HepG2 (cell line): Measurements from ENCODE around the gene FAM110A. TPM values are rescaled to one million over a fixed set of nuclear protein-coding genes. Genes with fewer than 3 reads are reported as not detected.

Experiments used
- ATAC-seq: fragments of 200-7000 bp; cut with Tn5 transposase; 3 replicates; pipeline ENCODE4 v1.9.1; 2020; ENCODE audit warnings: mild to moderate bottlenecking, moderate library complexity
- BruUV-seq: library from RNA; stranded (reverse); fragments of 400-500 nt; replicated peaks from 2 replicates; lab custom pipeline; 2021; lab: Mats Ljungman, UMichigan
- CTCF ChIA-PET: fragments of 300-600 bp; formaldehyde crosslinking; extraction: SDS; loops from one replicate; lab custom pipeline; 2021; ENCODE audit warnings: low total read pairs, inconsistent platforms, low intra/inter-chr PET ratio; lab: Yijun Ruan, JAX
- POLR2A ChIA-PET: fragments of 350-600 bp; sonication (Branson Sonifier 250); formaldehyde crosslinking; loops from one replicate; lab custom pipeline; 2020; ENCODE audit warnings: antibody characterized with exemption, inconsistent platforms; lab: Yijun Ruan, JAX
- DNase-seq: peaks from one replicate; pipeline ENCODE4 v3.0.0-alpha.2; 2015; ENCODE audit warnings: low spot score
- FAIRE-seq: peaks from 3 replicates; lab custom pipeline; 2011; peaks lifted over from hg19 to GRCh38; lab: Jason Lieb, UNC
- H2AFZ ChIP-seq: one replicate; pipeline ENCODE4 v1.6.1; 2011; ENCODE audit warnings: low read length, inconsistent platforms
- H3K27ac ChIP-seq: fragments of 300-600 bp; 3 replicates; pipeline ENCODE4 v1.8.0; 2011; ENCODE audit warnings: mixed run types, mild to moderate bottlenecking, mixed read lengths, low read length, inconsistent platforms; ENCODE audit not compliant: insufficient read depth; ENCODE audit errors: extremely low read length
- H3K27me3 ChIP-seq, 2 experiments: fragments of 200-600 bp in 1 of 2; 2 replicates in 1 of 2; 3 replicates in 1 of 2; pipeline versions ENCODE4 v1.6.0 to v1.8.0; 2011; ENCODE audit warnings: low read length in 2 of 2, mild to moderate bottlenecking in 2 of 2, moderate library complexity in 2 of 2, inconsistent platforms in 1 of 2; ENCODE audit not compliant: insufficient read depth in 2 of 2, control insufficient read depth in 1 of 2
- H3K36me3 ChIP-seq, 2 experiments: fragments of 200-600 bp in 1 of 2; replicated peaks in 1 of 2; 2 replicates in 1 of 2; 3 replicates in 1 of 2; pipeline versions ENCODE4 v1.5.1 to v1.8.0; 2011; ENCODE audit warnings: low read length in 2 of 2, inconsistent platforms in 1 of 2; ENCODE audit not compliant: insufficient read depth in 2 of 2, control insufficient read depth in 1 of 2
- H3K4me1 ChIP-seq: 2 replicates; pipeline ENCODE4 v1.5.1; 2012; ENCODE audit warnings: low read length, inconsistent platforms; ENCODE audit not compliant: insufficient read depth
- H3K4me2 ChIP-seq: 2 replicates; pipeline ENCODE4 v1.6.0; 2011; ENCODE audit warnings: low read depth, low read length, inconsistent platforms
- H3K4me3 ChIP-seq, 3 experiments: fragments of 200-600 bp in 1 of 3; sonication (generic), shearing (Covaris generic) in 1 of 3; replicated peaks in 1 of 3; 2 replicates each; pipeline ENCODE4 v1.5.1; 2011 to 2016; ENCODE audit warnings: low read length in 3 of 3, inconsistent platforms in 2 of 3, low read depth in 2 of 3, mild to moderate bottlenecking in 2 of 3, control low read depth in 1 of 3, mixed read lengths in 1 of 3; ENCODE audit not compliant: insufficient read depth in 1 of 3
- H3K79me2 ChIP-seq: one replicate; pipeline ENCODE4 v1.6.1; 2011; ENCODE audit warnings: low read length, inconsistent platforms; ENCODE audit not compliant: insufficient read depth
- H3K9ac ChIP-seq: 2 replicates; pipeline ENCODE4 v1.6.0; 2011; ENCODE audit warnings: mild to moderate bottlenecking, low read depth, low read length, inconsistent platforms; ENCODE audit not compliant: insufficient read depth
- H3K9me3 ChIP-seq: 2 replicates; pipeline ENCODE4 v1.5.1; 2012; ENCODE audit warnings: mild to moderate bottlenecking, low read length
- H4K20me1 ChIP-seq: 2 replicates; pipeline ENCODE4 v1.6.0; 2011; ENCODE audit warnings: inconsistent platforms, mild to moderate bottlenecking, low read length, moderate library complexity; ENCODE audit not compliant: insufficient read depth
- NR2C2 ChIP-seq: sonication (generic); formaldehyde crosslinking; IDR thresholded peaks from 2 replicates; pipeline ENCODE4 v1.4.0; 2020; ENCODE audit warnings: missing genetic modification reagents, mild to moderate bottlenecking, moderate library complexity, borderline replicate concordance
- RFXAP ChIP-seq: sonication (generic); formaldehyde crosslinking; IDR thresholded peaks from 2 replicates; pipeline ENCODE4 v1.4.0; 2020; ENCODE audit warnings: missing genetic modification reagents, borderline replicate concordance
- SP2 ChIP-seq: sonication (generic); formaldehyde crosslinking; IDR thresholded peaks from 2 replicates; pipeline ENCODE4 v1.5.1; 2020; ENCODE audit warnings: mild to moderate bottlenecking, missing genetic modification reagents
- SRSF9 ChIP-seq: fragments of 200-400 bp; formaldehyde crosslinking; IDR thresholded peaks from 2 replicates; pipeline ENCODE4 v1.6.1; 2018; ENCODE audit warnings: borderline replicate concordance, mild to moderate bottlenecking, low read depth, low read length; ENCODE audit not compliant: insufficient read depth, poor library complexity, severe bottlenecking
- ZBTB40 ChIP-seq, 2 experiments: fragments of 450-650 bp in 1 of 2; sonication (generic) in 1 of 2; formaldehyde crosslinking in 1 of 2; IDR thresholded peaks; 2 replicates each; pipeline versions ENCODE4 v1.6.1 to v1.8.0; 2016 to 2022; ENCODE audit warnings: antibody characterized with exemption in 1 of 2, mild to moderate bottlenecking in 1 of 2, missing genetic modification reagents in 1 of 2
- ZNF280D ChIP-seq: sonication (generic); formaldehyde crosslinking; IDR thresholded peaks from 2 replicates; pipeline ENCODE4 v1.5.1; 2020; ENCODE audit warnings: mild to moderate bottlenecking, missing genetic modification reagents
- ZNF337 ChIP-seq: sonication (generic); formaldehyde crosslinking; IDR thresholded peaks from 2 replicates; pipeline ENCODE4 v1.5.1; 2020; ENCODE audit warnings: missing genetic modification reagents, low read depth, mild to moderate bottlenecking, borderline replicate concordance
- ZNF460 ChIP-seq: sonication (generic); formaldehyde crosslinking; IDR thresholded peaks from 2 replicates; pipeline ENCODE4 v1.5.1; 2020; ENCODE audit warnings: missing genetic modification reagents, mild to moderate bottlenecking, borderline replicate concordance
- ZNF496 ChIP-seq: sonication (generic); formaldehyde crosslinking; IDR thresholded peaks from 2 replicates; pipeline ENCODE4 v1.8.1; 2023; ENCODE audit warnings: mild to moderate bottlenecking, moderate library complexity, missing genetic modification reagents; ENCODE audit not compliant: insufficient replicate concordance
- ZNF557 ChIP-seq: sonication (generic); formaldehyde crosslinking; IDR thresholded peaks from 2 replicates; pipeline ENCODE4 v1.4.0; 2020; ENCODE audit warnings: missing genetic modification reagents
- ZNF740 ChIP-seq: sonication (generic); formaldehyde crosslinking; IDR thresholded peaks from 2 replicates; pipeline ENCODE4 v1.4.0; 2020; ENCODE audit warnings: missing genetic modification reagents
- WGBS: methylation state at CpG from one replicate; pipeline ENCODE4 v1.1.6; 2017; ENCODE audit warnings: low lambda C conversion rate; 5-methylcytosine and 5-hydroxymethylcytosine counted together
- in situ Hi-C: cut with HindIII; loops from 2 replicates; pipeline ENCODE4 v1.10.0; 2017; ENCODE audit warnings: low pct_unique_long_range_greater_than_20kb; ENCODE audit not compliant: extremely low pct_ligation_motif_present
- intact Hi-C: fragments of 100-400 bp; cut with micrococcal nuclease; formaldehyde crosslinking; loops from one replicate; pipeline ENCODE4 v1.10.0; 2022; ENCODE audit not compliant: unreplicated experiment
- polyA plus RNA-seq, 8 experiments: library from polyadenylated mRNA; depleted of rRNA in 3 of 8; stranded (reverse) in 7 of 8; unstranded in 1 of 8; fragments of >200 nt; fragmentation: Illumina TruSeq in 4 of 8; extraction: Trizol in 4 of 8; gene quantifications; 2 replicates each; pipeline versions ENCODE4 v1.2.1 to v1.2.3, GENCODE V29; 2011 to 2016; ENCODE audit warnings: low read depth in 4 of 8, missing spikeins in 1 of 8, mixed read lengths in 1 of 8; ENCODE audit not compliant: insufficient read depth in 1 of 8
- total RNA-seq, 5 experiments: library from RNA; depleted of rRNA; stranded (reverse); fragments of >200 nt; fragmentation: Illumina TruSeq; extraction: Trizol; gene quantifications; 2 replicates each; pipeline ENCODE4 v1.2.3, GENCODE V29; 2016; ENCODE audit warnings: low read depth in 1 of 5

FAM110A gene
- total and polyA plus RNA-seq, 2 of the 13 experiments (the other 11 are each of a cell fraction or from before 2014, with no cell fraction given), result 1.9 TPM

- Histone ChIP-seq H4K20me1 (no peaks in the 10 kb centered on the region), H3K27ac (no peak overlapping the region), H3K9ac (no peak overlapping the region), H2AFZ (no peak overlapping the region), H3K4me1 (0 out of 2 replicates have a peak, but pooled peaks cover 7% of the 10 kb centered on the region), H3K4me2 (no peak overlapping the region), H3K4me3 (no peak overlapping the region), H3K27me3 (peaks cover 0 to 6% of the 10 kb centered on the region in 2 experiments; a peak in 2 of 5 replicates), H3K9me3 (no peaks in the 10 kb centered on the region), H3K36me3 (no peaks in the 10 kb centered on the region), H3K79me2 (no peaks in the 10 kb centered on the region)
- intact Hi-C loops, result no loop called here
- no TSS peak for BruUV-seq
- POLR2A ChIA-PET, result no interaction called here
- FAIRE-seq (no peak), DNase-seq (no peak), ATAC-seq (no peak)
- 16% methylated on average over 4 of the region's 4 CpGs for WGBS
- CTCF ChIA-PET, result no interaction called here
- in situ Hi-C loops, result no loop called here
- TF ChIP-seq ZNF557 (CRISPR knock-in tag) (no peak), SRSF9 (no peak), ZNF496 (CRISPR knock-in tag) (no peak), ZNF460 (CRISPR knock-in tag) (no peak), ZNF337 (no peak), ZNF280D (CRISPR knock-in tag) (no peak), ZBTB40 (IDR thresholded peaks at IDR 0.05) (no peak), ZBTB40 (CRISPR knock-in tag; IDR thresholded peaks at IDR 0.05) (no peak), NR2C2 (CRISPR knock-in tag) (no peak), RFXAP (no peak), ZNF740 (CRISPR knock-in tag) (no peak), SP2 (CRISPR knock-in tag) (no peak)
Observed at GRCh38 chr20:824916-825315, 8.6 kb upstream of the FAM110A start.
